AG04449 (cell line): Measurements from ENCODE around the gene CAPN5.

ENCODE experiments used
- CTCF ChIA-PET: fragments of 350-600 bp; formaldehyde crosslinking; extraction: SDS; loops from one replicate; lab custom pipeline; 2021; ENCODE audit warnings: antibody characterized with exemption; lab: Yijun Ruan, JAX
- POLR2A ChIA-PET: fragments of 400-600, 350-600 bp; formaldehyde crosslinking; extraction: SDS; loops from one replicate; lab custom pipeline; 2020; ENCODE audit warnings: antibody characterized with exemption, inconsistent platforms; lab: Yijun Ruan, JAX
- DNase-seq: peaks from one replicate; pipeline ENCODE4 v3.0.0-alpha.2; 2010; ENCODE audit warnings: low read depth, low spot score
- H3K4me3 ChIP-seq: 2 replicates; pipeline ENCODE4 v1.5.1; 2011; ENCODE audit warnings: low read depth, mild to moderate bottlenecking, control low read depth, low read length
- TF ChIP-seq, protein P1 (sequence below): IDR thresholded peaks from one replicate; pipeline ENCODE4 v1.5.1; 2011; ENCODE audit warnings: mild to moderate bottlenecking, moderate library complexity, low read length, control low read depth, inconsistent platforms; ENCODE audit not compliant: insufficient read depth; ENCODE audit errors: missing control alignments

Gene CAPN5

GRCh38 chr11:77106321-77106720 lies 39.5 kb downstream of the CAPN5 start:
- ChIA-PET CTCF (interaction anchor here (0.8 to 17.5 kb wide), 9 partner anchors 8 to 442 kb away, joined by 3 to 273 read pairs (median 10); partner anchors contain the start of gene MYO7A), POLR2A (interaction anchor here (0.6 kb wide), 1 partner anchor 85 kb away, joined by 3 read pairs; no protein-coding TSS in a partner anchor)
- TF ChIP-seq, protein P1, sequence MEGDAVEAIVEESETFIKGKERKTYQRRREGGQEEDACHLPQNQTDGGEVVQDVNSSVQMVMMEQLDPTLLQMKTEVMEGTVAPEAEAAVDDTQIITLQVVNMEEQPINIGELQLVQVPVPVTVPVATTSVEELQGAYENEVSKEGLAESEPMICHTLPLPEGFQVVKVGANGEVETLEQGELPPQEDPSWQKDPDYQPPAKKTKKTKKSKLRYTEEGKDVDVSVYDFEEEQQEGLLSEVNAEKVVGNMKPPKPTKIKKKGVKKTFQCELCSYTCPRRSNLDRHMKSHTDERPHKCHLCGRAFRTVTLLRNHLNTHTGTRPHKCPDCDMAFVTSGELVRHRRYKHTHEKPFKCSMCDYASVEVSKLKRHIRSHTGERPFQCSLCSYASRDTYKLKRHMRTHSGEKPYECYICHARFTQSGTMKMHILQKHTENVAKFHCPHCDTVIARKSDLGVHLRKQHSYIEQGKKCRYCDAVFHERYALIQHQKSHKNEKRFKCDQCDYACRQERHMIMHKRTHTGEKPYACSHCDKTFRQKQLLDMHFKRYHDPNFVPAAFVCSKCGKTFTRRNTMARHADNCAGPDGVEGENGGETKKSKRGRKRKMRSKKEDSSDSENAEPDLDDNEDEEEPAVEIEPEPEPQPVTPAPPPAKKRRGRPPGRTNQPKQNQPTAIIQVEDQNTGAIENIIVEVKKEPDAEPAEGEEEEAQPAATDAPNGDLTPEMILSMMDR: no peak
- DNase-seq: no peak
- no peak overlapping the region for H3K4me3 ChIP-seq

GRCh38 chr11:77106759-77107158 lies 40.0 kb downstream of the CAPN5 start:
- CTCF ChIA-PET: interaction anchor here (0.8 to 17.5 kb wide), 9 partner anchors 15 to 442 kb away, joined by 3 to 273 read pairs (median 8); partner anchors contain the start of genes CAPN5 and MYO7A
- TF ChIP-seq, protein P1: no peak
- no peak overlapping the region for H3K4me3 ChIP-seq
- POLR2A ChIA-PET: interaction anchor here (0.6 kb wide), 1 partner anchor 85 kb away, joined by 3 read pairs; no protein-coding TSS in a partner anchor
- no peak for DNase-seq

DNA sequence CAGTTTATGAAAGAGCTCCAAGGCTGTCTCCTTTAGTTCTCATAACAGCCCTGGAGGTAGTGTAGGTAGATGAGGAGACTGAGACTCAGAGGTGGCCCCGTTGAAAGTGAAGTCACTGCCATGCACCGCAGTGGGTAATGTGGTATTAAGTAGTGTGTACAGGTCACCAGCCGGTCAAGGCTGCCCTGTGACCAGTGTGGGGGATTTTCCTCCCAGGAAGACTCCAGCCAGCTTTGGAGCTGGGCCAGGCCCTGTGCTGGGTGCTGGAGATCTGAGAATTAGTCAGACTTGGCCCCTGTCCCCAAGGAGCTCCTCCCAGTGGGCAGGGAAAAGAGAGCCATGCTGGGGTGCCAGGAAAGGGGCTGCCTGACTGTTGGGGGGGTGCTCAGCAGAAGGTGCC lies 41.2 kb downstream of the CAPN5 start:
- DNase-seq: peak; percentile 65
- POLR2A ChIA-PET: no interaction called here
- TF ChIP-seq, protein P1: no peak
- CTCF ChIA-PET: interaction anchor here (0.8 to 17.5 kb wide), 10 partner anchors 10 to 441 kb away, joined by 3 to 273 read pairs (median 7); partner anchors contain the start of genes CAPN5 and MYO7A
- no peak overlapping the region; the same call in 1 of the 2 replicates for H3K4me3 ChIP-seq

- no peak for DNase-seq
- TF ChIP-seq, protein P1: no peak
- no peak overlapping the region; the same call in 1 of the 2 replicates for H3K4me3 ChIP-seq
- CTCF ChIA-PET: interaction anchor here (0.7 to 17.5 kb wide), 6 partner anchors 17 to 80 kb away, joined by 3 to 273 read pairs (median 12); partner anchors contain the start of gene MYO7A
- POLR2A ChIA-PET: no interaction called here
These were observed 41.7 kb downstream of the CAPN5 start for GRCh38 chr11:77108436-77108835.

GRCh38 chr11:77109236-77110019 lies 42.7 kb downstream of the CAPN5 start:
- no peak for DNase-seq
- POLR2A ChIA-PET: no interaction called here

More at GRCh38 chr11:77109236-77110019, 42.7 kb downstream of the CAPN5 start:
- CTCF ChIA-PET: interaction anchor here (0.7 to 17.5 kb wide), 9 partner anchors 7 to 447 kb away, joined by 3 to 273 read pairs (median 6); partner anchors contain the start of genes CAPN5, MYO7A and OMP
- H3K4me3 ChIP-seq: no peak overlapping the region
- TF ChIP-seq, protein P1: no peak
